Measurements from ENCODE around the gene TMEM154. TPM values are rescaled to one million over a fixed set of nuclear protein-coding genes. Genes with fewer than 3 reads are reported as not detected.
"Not testable (repeated sequence)": the region's sequence is repeated elsewhere in the genome, so short reads cannot be mapped to it uniquely, and the experiment has no call there.

TMEM154 gene
- total RNA-seq, 1 donor from 2014 or later: 0.46 TPM

DNA sequence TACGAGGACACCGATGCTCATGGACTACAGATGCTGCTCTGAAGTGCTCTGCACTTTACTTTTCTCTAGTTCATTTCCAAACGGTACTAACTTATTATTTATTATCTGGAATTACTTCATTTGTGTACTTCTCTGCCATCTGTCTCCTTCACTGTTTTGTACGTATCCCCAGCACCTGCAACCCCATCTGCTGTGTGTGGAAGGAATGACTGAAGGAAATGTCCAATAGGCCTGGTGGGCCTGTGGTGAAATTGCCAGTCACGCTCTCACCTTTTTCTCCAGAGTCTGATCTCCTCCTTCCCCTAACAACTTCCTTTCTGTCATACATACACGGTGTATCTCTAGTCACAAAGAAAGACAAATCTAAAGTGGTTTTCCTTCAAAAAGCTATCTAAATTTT is 12.9 kb downstream of the TMEM154 start:
- Mint-ChIP-seq H3K27me3 (peaks cover 3% of the 10 kb centered on the region), H3K4me3 (ENCODE audit: low read depth) (no peak overlapping the region), H3K4me1 (ENCODE audit: low read depth) (no peaks in the 10 kb centered on the region), H3K9me3 (ENCODE audit: low read depth) (peaks cover 4% of the 10 kb centered on the region), H3K36me3 (ENCODE audit: insufficient read depth) (no peaks in the 10 kb centered on the region), H3K27ac (no peak overlapping the region)
- DNase-seq (ENCODE audit: low spot score, unreplicated experiment): no peak
- TF ChIP-seq, protein P1, sequence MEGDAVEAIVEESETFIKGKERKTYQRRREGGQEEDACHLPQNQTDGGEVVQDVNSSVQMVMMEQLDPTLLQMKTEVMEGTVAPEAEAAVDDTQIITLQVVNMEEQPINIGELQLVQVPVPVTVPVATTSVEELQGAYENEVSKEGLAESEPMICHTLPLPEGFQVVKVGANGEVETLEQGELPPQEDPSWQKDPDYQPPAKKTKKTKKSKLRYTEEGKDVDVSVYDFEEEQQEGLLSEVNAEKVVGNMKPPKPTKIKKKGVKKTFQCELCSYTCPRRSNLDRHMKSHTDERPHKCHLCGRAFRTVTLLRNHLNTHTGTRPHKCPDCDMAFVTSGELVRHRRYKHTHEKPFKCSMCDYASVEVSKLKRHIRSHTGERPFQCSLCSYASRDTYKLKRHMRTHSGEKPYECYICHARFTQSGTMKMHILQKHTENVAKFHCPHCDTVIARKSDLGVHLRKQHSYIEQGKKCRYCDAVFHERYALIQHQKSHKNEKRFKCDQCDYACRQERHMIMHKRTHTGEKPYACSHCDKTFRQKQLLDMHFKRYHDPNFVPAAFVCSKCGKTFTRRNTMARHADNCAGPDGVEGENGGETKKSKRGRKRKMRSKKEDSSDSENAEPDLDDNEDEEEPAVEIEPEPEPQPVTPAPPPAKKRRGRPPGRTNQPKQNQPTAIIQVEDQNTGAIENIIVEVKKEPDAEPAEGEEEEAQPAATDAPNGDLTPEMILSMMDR (IDR thresholded peaks at IDR 0.05; ENCODE audit: unreplicated experiment): no peak

DNA sequence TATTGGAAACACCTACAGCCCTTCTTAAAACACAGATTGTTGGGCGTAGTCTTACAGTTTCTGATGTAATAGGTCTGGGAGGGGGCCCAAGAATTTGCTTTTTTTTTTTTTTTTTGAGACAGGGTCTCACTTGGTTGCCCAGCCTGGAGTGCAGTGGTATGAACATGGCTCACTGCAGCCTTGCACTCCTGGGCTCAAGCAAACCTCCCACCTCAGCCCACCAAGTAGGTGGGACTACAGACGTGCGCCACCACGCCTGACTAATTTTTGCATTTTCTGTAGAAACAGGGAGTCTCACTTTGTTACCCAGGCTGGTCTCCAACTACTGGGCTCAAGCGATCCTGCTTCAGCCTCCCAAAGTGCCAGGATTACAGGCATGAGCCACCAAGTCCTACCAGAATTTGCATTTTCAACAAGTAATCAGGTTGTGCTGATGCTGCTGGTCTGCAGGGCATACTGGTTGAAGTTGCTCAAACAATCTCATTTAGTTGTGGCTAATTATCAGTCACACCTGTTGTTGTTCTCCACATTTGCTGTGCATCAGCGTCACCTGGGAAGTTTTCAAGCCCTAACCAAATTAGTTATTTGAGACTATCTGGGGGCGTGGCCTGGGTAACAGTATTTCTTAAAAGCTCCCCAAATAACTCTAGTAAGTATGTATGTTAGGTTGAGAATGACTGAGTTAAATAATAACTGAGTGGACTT is 14.0 kb downstream of the TMEM154 start:
- Mint-ChIP-seq H3K27me3 (peaks cover 3% of the 10 kb centered on the region), H3K27ac (no peak overlapping the region), H3K4me3 (ENCODE audit: low read depth) (no peak overlapping the region), H3K9me3 (ENCODE audit: low read depth) (peaks cover under 1% of the 10 kb centered on the region), H3K36me3 (ENCODE audit: insufficient read depth) (no peaks in the 10 kb centered on the region), H3K4me1 (ENCODE audit: low read depth) (no peaks in the 10 kb centered on the region)
- TF ChIP-seq, protein P1 (IDR thresholded peaks at IDR 0.05; ENCODE audit: unreplicated experiment): no peak
- DNase-seq (ENCODE audit: low spot score, unreplicated experiment): no peak

DNA sequence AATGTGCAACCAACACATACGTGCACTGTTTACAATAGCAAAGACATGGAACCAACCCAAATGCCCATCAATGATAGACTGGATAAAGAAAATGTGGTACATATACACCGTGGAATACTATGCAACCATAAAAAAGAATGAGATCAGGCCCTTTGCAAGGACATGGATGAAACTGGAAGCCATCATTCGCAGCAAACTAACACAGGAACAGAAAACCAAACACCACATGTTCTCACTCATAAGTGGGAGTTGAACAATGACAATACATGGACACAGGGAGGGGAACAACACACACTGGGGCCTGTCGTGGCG is 15.8 kb downstream of the TMEM154 start:
- H3K4me1 Mint-ChIP-seq (ENCODE audit: low read depth); H3K36me3 Mint-ChIP-seq (ENCODE audit: insufficient read depth); H3K27ac Mint-ChIP-seq; H3K27me3 Mint-ChIP-seq; H3K4me3 Mint-ChIP-seq (ENCODE audit: low read depth); DNase-seq (ENCODE audit: low spot score, unreplicated experiment); H3K9me3 Mint-ChIP-seq (ENCODE audit: low read depth): not testable (repeated sequence)

DNA sequence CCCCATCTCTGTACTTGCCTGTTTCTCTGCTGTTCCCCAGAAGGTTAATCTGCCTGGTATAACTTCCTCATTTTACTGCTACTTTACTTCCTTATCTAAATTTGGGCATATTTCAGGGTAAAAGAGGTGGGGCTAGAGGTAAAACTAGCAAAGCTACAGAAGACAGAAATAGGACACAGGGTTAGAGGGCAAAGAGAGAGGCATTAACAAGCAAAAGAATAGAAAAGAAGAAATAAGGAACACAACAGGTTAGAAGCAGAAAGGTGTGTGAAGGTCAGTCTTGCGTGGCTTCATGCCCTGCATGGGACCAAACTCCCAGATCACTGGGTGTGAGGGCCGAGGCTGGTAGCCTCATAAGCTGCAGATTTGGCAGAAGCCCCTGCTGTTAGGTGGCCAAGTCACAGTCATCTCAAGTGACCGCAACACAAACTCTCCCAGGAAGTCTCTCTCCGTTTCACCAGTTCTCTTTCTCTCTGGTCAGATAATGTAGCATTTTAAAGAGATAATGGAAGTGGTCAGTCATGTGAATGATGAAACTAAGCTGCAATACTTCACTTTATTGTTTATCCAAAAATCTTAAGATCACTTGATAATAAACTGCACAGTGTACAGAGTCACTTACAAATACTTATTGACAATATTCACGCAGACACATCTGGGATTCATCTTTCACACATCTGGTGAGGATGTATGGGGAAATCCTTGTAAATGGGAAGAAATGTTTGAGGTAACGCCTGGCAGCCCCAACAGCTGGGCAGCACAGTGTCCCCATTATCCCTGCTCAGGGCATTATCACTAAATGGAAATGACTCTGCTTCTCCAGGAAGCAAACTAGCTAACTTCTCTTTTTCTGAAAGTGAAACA is 16.4 kb downstream of the TMEM154 start:
- TF ChIP-seq, protein P1 (IDR thresholded peaks at IDR 0.05; ENCODE audit: unreplicated experiment): no peak
- no peak overlapping the region for H3K27ac Mint-ChIP-seq
- H3K4me1 Mint-ChIP-seq (ENCODE audit: low read depth): no peaks in the 10 kb centered on the region
- peaks cover 4% of the 10 kb centered on the region for H3K9me3 Mint-ChIP-seq (ENCODE audit: low read depth)
- DNase-seq (ENCODE audit: low spot score, unreplicated experiment): no peak
- no peak overlapping the region for H3K4me3 Mint-ChIP-seq (ENCODE audit: low read depth)
- no peaks in the 10 kb centered on the region for H3K36me3 Mint-ChIP-seq (ENCODE audit: insufficient read depth)
- peaks cover 3% of the 10 kb centered on the region for H3K27me3 Mint-ChIP-seq

DNA sequence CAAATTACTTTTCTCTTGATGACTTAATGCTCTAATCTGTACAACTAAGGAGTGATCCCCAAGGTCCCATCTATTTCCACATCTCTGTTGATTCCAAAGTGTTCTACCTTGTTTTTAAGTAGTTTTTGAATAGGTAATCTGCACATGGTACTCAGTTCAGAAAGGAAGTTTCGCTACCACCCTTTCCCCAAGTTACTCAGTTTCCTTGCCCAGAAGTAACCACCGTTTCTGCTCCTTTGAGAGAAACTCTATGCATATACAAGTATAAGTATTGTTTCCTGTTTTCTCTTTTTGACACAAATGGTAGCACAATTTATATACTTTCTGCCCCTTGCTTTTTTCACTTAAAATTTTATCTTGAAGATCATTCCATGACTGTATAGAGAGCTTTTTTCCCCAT is 18.1 kb downstream of the TMEM154 start:
- H3K27me3 Mint-ChIP-seq: peaks cover 3% of the 10 kb centered on the region
- no peak overlapping the region for H3K4me3 Mint-ChIP-seq (ENCODE audit: low read depth)
- H3K9me3 Mint-ChIP-seq (ENCODE audit: low read depth): peaks cover 19% of the 10 kb centered on the region
- no peaks in the 10 kb centered on the region for H3K4me1 Mint-ChIP-seq (ENCODE audit: low read depth)
- no peak for DNase-seq (ENCODE audit: low spot score, unreplicated experiment)
- H3K36me3 Mint-ChIP-seq (ENCODE audit: insufficient read depth): peaks cover 6% of the 10 kb centered on the region
- no peak overlapping the region for H3K27ac Mint-ChIP-seq
- TF ChIP-seq, protein P1 (IDR thresholded peaks at IDR 0.05; ENCODE audit: unreplicated experiment): no peak
